ENCODE measurements around the gene MIAT. TPM values are rescaled to one million over a fixed set of nuclear protein-coding genes. Genes with fewer than 3 reads are reported as not detected.

The MIAT gene
- total and polyA plus RNA-seq, 11 donors = 0.12 to 2.7 (median 0.47) TPM

DNA sequence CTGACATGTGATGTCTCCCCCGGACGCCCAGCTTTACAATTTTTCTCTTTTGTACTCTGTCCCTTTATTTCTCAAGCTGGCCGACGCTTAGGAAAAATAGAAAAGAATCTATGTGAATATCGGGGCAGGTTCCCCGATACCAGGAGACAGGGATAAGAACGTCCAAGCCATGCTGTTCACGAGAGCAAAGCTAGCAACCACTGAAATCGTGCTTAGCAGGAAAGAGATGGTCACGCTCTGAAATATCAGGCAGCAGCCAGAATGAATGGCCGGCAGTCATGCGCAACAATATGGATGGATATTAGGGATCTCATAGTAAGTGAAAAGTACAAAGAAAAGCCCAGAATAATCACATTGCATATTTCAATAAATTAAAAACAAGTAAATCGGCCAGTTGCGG, 43.1 kb upstream of the MIAT start:
- H3K9me3 ChIP-seq = no peaks in the 10 kb centered on the region
- intact Hi-C loops (cut with DNase I) = no loop called here
- H3K4me3 ChIP-seq = no peak overlapping the region
- WGBS, 4 donors = 48 to 53% (median 51%) methylated on average over 14 of the region's 14 CpGs
- ATAC-seq (no peak), DNase-seq (no peak)
- peaks cover 0 to 12% (median 2%) of the 10 kb centered on the region in 9 donors for H3K27me3 ChIP-seq
- no peaks in the 10 kb centered on the region for H3K36me3 ChIP-seq
- H3K4me1 ChIP-seq = peaks cover 0 to 52% (median 0%) of the 10 kb centered on the region in 12 donors
- no peak overlapping the region for H3K27ac ChIP-seq
- TF ChIP-seq POLR2A (IDR thresholded peaks at IDR 0.05) (no peak), CTCF (IDR thresholded peaks at IDR 0.05) (no peak)

DNA sequence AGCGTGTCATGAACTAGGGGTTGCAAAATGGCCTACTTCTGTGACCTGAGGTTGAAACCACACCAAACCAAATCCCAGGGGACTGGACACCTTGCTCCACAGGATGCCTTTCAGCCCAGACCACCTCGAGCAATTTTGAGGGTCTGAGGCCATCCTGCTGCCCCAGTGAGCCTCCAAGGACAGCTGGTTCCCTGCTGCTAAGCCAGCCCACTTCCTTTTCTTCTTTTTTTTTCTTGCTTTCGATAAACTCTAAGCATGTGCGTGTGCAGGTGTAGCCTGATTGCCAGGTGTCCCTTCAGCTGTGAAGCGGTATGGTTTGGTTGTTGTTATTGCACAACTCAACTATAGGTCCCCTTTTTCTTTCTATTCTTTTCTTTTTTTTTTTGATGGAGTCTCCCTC, 42.2 kb upstream of the MIAT start:
- Histone ChIP-seq H3K27me3 (peaks cover 0 to 12% (median 2%) of the 10 kb centered on the region in 9 donors), H3K9me3 (no peaks in the 10 kb centered on the region), H3K36me3 (no peaks in the 10 kb centered on the region), H3K4me1 (peaks cover 0 to 55% (median 3%) of the 10 kb centered on the region in 12 donors), H3K4me3 (no peak overlapping the region), H3K27ac (no peak overlapping the region)
- 49 to 64% (median 59%) methylated on average over 5 of the region's 5 CpGs for WGBS, 4 donors
- ATAC-seq (no peak), DNase-seq (no peak)
- no peak for TF ChIP-seq POLR2A (IDR thresholded peaks at IDR 0.05)
- no peak for TF ChIP-seq CTCF (IDR thresholded peaks at IDR 0.05)
- intact Hi-C loops (cut with DNase I) = no loop called here

GRCh38 chr22:26615830-26616435, 41.5 kb upstream of the MIAT start:
- Histone ChIP-seq H3K4me1 (peaks cover 0 to 50% (median 4%) of the 10 kb centered on the region in 12 donors), H3K27ac (no peak overlapping the region), H3K36me3 (no peaks in the 10 kb centered on the region), H3K9me3 (no peaks in the 10 kb centered on the region), H3K4me3 (no peak overlapping the region), H3K27me3 (peaks cover 0 to 12% (median 2%) of the 10 kb centered on the region in 9 donors)
- DNase-seq = no peak
- WGBS, 4 donors = 60 to 80% (median 69%) methylated on average over 11 of the region's 11 CpGs
- intact Hi-C loops (cut with DNase I) = no loop called here
- ATAC-seq = no peak
- TF ChIP-seq CTCF (IDR thresholded peaks at IDR 0.05) (no peak), POLR2A (IDR thresholded peaks at IDR 0.05) (no peak)

DNA sequence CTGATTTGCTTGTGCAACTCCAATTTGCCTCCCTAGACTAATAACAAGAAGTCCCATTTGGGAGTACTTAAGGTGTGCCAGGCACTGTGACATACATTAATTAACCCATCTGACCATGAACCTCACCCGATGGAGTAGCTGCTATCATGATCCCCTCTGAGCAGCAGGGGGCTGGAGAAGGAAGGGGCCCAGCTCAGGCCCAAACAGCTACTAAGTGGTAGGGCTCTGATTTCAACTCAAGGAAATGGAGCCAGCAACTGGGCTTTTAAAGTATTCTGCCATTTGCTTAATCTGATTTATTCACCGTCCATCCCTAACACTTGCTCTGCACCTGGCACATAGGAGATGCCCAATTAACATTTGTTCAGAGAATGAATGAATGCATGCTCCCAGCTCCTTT, 40.7 kb upstream of the MIAT start:
- no peak for ATAC-seq
- 67 to 74% (median 69%) methylated on average over 2 of the region's 2 CpGs for WGBS, 4 donors
- H3K27me3 ChIP-seq = peaks cover 0 to 12% (median 2%) of the 10 kb centered on the region in 9 donors

More for the DNA sequence above, 40.7 kb upstream of the MIAT start:
- Histone ChIP-seq H3K4me3 (no peak overlapping the region), H3K36me3 (no peaks in the 10 kb centered on the region), H3K4me1 (peaks cover 0 to 52% (median 4%) of the 10 kb centered on the region in 12 donors), H3K9me3 (no peaks in the 10 kb centered on the region), H3K27ac (no peak overlapping the region)
- DNase-seq = no peak
- intact Hi-C loops (cut with DNase I) = no loop called here
- no peak for TF ChIP-seq CTCF (IDR thresholded peaks at IDR 0.05)
- no peak for TF ChIP-seq POLR2A (IDR thresholded peaks at IDR 0.05)

Measured in heart left ventricle (tissue), 16 donors.